ENCODE measurements around the gene IFITM1. TPM values are rescaled to one million over a fixed set of nuclear protein-coding genes. Genes with fewer than 3 reads are reported as not detected.
"Not testable (repeated sequence)": the region's sequence is repeated elsewhere in the genome, so short reads cannot be mapped to it uniquely, and the experiment has no call there.

Gene IFITM1
- polyA plus RNA-seq, 1 donor from 2014 or later = 0.35 TPM

DNA sequence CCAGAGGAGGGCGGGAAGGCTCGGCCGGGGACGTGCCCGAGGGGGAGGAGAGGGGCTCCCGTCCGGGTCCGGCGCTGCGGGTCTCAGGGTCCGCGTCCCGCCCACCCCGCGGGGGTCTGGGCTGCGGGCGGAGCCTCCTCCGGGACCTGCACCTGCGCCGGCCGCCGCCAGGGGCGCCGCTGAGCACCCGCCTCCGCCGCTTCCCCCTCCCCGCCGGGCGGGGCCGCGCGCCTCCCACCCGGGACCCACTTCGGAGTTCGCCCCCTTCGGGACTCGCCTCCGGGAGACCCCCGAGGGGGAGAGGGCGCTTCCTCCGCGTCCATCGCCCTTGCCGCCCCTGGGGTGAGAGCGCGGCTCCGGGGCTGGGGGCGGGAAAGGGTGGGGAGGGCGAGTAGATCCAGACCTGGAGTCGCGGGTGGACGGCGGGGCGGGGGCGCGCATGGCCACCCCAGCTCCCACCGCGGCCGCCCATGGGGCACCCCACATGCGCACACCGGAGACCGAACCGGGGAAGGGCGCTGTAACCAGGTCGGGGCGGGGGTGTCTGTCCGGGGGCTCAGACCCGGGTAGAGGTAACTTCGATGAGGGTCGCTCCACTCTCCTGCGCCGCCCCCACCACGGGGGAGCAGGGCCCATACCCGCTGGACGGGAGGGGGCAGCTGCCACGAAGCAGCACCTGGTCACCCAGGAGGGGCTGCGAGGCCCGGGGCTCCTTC, 4.7 kb downstream of the IFITM1 start:
- not testable (repeated sequence) for H3K36me3 ChIP-seq (ENCODE audit: insufficient read depth, low read length); H3K27me3 ChIP-seq (ENCODE audit: insufficient read depth, low read depth, low read length); H3F3A ChIP-seq (ENCODE audit: insufficient read depth, low read length, poor library complexity, severe bottlenecking); H2AFZ ChIP-seq (ENCODE audit: low read depth, low read length); H3K4me3 ChIP-seq (ENCODE audit: low read length); H3K9me2 ChIP-seq (ENCODE audit: insufficient read depth, low read length); H3K9ac ChIP-seq (ENCODE audit: low read length); H3K4me2 ChIP-seq (ENCODE audit: low read length); H3K79me2 ChIP-seq (replicated peaks; ENCODE audit: insufficient read depth, low read length); H3K9me3 ChIP-seq (ENCODE audit: low read length); H4K20me1 ChIP-seq (ENCODE audit: insufficient read depth); H3K27ac ChIP-seq (ENCODE audit: low read length)

DNA sequence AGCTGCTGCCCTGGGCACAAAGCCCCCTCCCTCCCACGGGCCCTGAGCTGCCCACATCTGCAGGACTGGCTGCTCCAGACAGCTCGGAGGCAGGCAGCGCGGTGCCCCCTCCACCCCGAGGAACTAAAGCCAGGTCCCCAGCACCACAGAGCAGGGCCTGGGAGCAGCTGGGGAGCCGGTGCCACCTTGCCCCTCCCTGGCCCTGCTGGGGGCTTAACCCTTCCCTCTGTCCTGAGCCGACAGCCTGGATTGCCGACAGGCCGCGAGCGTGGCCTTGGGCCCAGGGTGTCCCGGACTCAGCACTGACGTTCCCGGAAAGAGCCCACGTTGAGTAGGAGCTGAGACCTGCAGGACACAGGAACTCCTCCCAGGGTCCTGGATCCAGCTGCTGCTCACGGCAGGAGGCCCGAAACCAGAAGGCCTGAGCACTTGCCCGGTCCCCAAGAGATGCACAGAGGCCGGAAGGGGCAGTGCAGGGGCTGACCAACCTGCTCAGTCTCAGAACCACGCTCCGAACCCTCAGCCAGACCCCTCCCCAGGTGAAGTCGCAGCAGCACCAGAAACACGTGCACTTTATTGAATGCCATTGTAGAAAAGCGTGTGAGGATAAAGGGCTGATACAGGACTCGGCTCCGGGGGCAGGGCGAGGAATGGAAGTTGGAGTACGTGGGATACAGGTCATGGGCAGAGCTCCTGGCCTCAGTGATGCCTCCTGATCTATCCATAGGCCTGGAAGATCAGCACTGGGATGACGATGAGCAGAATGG, 5.5 kb downstream of the IFITM1 start:
- H3K9me3 ChIP-seq (ENCODE audit: low read length); H2AFZ ChIP-seq (ENCODE audit: low read depth, low read length); H3K4me3 ChIP-seq (ENCODE audit: low read length); H3K9me2 ChIP-seq (ENCODE audit: insufficient read depth, low read length); H3K9ac ChIP-seq (ENCODE audit: low read length); H3K27ac ChIP-seq (ENCODE audit: low read length); H3K36me3 ChIP-seq (ENCODE audit: insufficient read depth, low read length); H3K79me2 ChIP-seq (replicated peaks; ENCODE audit: insufficient read depth, low read length); H3F3A ChIP-seq (ENCODE audit: insufficient read depth, low read length, poor library complexity, severe bottlenecking); H3K27me3 ChIP-seq (ENCODE audit: insufficient read depth, low read depth, low read length); H4K20me1 ChIP-seq (ENCODE audit: insufficient read depth); H3K4me2 ChIP-seq (ENCODE audit: low read length): not testable (repeated sequence)

DNA sequence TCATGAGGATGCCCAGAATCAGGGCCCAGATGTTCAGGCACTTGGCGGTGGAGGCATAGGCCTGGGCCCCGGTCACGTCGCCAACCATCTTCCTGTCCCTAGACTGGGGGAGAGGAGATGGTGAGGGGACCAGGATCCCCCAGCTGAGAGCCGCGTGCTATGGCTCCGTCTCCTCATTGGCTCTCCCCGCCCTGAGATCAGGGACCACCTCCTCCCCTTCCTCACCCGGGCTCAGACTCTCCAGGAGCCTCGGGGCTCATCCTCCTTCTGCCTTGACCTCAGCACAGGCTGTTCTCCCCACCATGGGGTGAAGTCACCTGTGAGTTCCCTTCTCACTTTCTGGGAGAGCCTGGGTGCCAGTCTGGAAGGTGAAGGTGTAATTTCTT, 6.0 kb downstream of the IFITM1 start:
- not testable (repeated sequence) for H3K36me3 ChIP-seq (ENCODE audit: insufficient read depth, low read length); H3K4me3 ChIP-seq (ENCODE audit: low read length); H3K4me2 ChIP-seq (ENCODE audit: low read length); H2AFZ ChIP-seq (ENCODE audit: low read depth, low read length); H3K9ac ChIP-seq (ENCODE audit: low read length); H3K9me3 ChIP-seq (ENCODE audit: low read length); H4K20me1 ChIP-seq (ENCODE audit: insufficient read depth); H3K27ac ChIP-seq (ENCODE audit: low read length); H3K9me2 ChIP-seq (ENCODE audit: insufficient read depth, low read length); H3K79me2 ChIP-seq (replicated peaks; ENCODE audit: insufficient read depth, low read length); H3F3A ChIP-seq (ENCODE audit: insufficient read depth, low read length, poor library complexity, severe bottlenecking); H3K27me3 ChIP-seq (ENCODE audit: insufficient read depth, low read depth, low read length)

DNA sequence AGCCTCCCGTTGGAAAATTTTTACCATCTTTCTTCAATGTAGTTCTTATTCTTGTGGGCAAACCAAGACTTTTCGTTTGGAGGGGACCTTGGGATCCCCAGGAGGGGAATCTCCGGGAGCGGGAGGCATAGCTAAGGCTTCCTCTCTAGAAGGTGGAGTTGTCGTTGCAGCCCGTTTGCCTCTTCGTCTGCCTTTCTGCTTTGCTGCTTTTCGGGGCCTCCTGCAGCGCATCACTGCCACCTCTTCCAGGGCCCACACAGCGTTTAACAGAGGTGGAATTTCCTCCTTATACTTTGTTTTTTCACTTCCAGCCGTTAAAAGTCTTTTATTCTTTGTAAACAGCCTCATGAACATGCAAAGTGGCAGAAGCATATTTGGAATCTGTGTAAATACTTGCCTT, 10.3 kb downstream of the IFITM1 start:
- Histone ChIP-seq H3K4me3 (ENCODE audit: low read length) (no peak overlapping the region), H3K27ac (ENCODE audit: low read length) (no peak overlapping the region), H3F3A (ENCODE audit: insufficient read depth, low read length, poor library complexity, severe bottlenecking) (no peaks in the 10 kb centered on the region), H3K36me3 (ENCODE audit: insufficient read depth, low read length) (no peaks in the 10 kb centered on the region), H3K9me2 (ENCODE audit: insufficient read depth, low read length) (no peaks in the 10 kb centered on the region), H2AFZ (ENCODE audit: low read depth, low read length) (no peak overlapping the region), H3K79me2 (replicated peaks; ENCODE audit: insufficient read depth, low read length) (no peaks in the 10 kb centered on the region), H3K27me3 (ENCODE audit: insufficient read depth, low read depth, low read length) (no peaks in the 10 kb centered on the region), H3K9ac (ENCODE audit: low read length) (no peak overlapping the region), H3K9me3 (ENCODE audit: low read length) (no peaks in the 10 kb centered on the region), H3K4me2 (ENCODE audit: low read length) (no peak overlapping the region), H4K20me1 (ENCODE audit: insufficient read depth) (no peaks in the 10 kb centered on the region)
- TF ChIP-seq RAD21 (conservative IDR thresholded peaks at IDR 0.05) (no peak), POLR2AphosphoS5 (IDR thresholded peaks at IDR 0.05) (no peak), SMC3 (conservative IDR thresholded peaks at IDR 0.05; ENCODE audit: poor library complexity) (no peak), MXI1 (conservative IDR thresholded peaks at IDR 0.05; ENCODE audit: poor library complexity, severe bottlenecking) (no peak), EP300 (conservative IDR thresholded peaks at IDR 0.05; ENCODE audit: poor library complexity, severe bottlenecking) (no peak), TAF1 (IDR thresholded peaks at IDR 0.05; ENCODE audit: low read depth) (no peak), EZH2 (IDR thresholded peaks at IDR 0.05; ENCODE audit: borderline replicate concordance, insufficient read depth, low read length, poor library complexity, severe bottlenecking) (no peak)
- TF ChIP-seq, protein P1, sequence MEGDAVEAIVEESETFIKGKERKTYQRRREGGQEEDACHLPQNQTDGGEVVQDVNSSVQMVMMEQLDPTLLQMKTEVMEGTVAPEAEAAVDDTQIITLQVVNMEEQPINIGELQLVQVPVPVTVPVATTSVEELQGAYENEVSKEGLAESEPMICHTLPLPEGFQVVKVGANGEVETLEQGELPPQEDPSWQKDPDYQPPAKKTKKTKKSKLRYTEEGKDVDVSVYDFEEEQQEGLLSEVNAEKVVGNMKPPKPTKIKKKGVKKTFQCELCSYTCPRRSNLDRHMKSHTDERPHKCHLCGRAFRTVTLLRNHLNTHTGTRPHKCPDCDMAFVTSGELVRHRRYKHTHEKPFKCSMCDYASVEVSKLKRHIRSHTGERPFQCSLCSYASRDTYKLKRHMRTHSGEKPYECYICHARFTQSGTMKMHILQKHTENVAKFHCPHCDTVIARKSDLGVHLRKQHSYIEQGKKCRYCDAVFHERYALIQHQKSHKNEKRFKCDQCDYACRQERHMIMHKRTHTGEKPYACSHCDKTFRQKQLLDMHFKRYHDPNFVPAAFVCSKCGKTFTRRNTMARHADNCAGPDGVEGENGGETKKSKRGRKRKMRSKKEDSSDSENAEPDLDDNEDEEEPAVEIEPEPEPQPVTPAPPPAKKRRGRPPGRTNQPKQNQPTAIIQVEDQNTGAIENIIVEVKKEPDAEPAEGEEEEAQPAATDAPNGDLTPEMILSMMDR (IDR thresholded peaks at IDR 0.05; ENCODE audit: poor library complexity, severe bottlenecking) = no peak
- TF ChIP-seq, protein P2, sequence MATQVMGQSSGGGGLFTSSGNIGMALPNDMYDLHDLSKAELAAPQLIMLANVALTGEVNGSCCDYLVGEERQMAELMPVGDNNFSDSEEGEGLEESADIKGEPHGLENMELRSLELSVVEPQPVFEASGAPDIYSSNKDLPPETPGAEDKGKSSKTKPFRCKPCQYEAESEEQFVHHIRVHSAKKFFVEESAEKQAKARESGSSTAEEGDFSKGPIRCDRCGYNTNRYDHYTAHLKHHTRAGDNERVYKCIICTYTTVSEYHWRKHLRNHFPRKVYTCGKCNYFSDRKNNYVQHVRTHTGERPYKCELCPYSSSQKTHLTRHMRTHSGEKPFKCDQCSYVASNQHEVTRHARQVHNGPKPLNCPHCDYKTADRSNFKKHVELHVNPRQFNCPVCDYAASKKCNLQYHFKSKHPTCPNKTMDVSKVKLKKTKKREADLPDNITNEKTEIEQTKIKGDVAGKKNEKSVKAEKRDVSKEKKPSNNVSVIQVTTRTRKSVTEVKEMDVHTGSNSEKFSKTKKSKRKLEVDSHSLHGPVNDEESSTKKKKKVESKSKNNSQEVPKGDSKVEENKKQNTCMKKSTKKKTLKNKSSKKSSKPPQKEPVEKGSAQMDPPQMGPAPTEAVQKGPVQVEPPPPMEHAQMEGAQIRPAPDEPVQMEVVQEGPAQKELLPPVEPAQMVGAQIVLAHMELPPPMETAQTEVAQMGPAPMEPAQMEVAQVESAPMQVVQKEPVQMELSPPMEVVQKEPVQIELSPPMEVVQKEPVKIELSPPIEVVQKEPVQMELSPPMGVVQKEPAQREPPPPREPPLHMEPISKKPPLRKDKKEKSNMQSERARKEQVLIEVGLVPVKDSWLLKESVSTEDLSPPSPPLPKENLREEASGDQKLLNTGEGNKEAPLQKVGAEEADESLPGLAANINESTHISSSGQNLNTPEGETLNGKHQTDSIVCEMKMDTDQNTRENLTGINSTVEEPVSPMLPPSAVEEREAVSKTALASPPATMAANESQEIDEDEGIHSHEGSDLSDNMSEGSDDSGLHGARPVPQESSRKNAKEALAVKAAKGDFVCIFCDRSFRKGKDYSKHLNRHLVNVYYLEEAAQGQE (IDR thresholded peaks at IDR 0.05; ENCODE audit: borderline replicate concordance) = no peak

All from neural cell (in vitro differentiated cells).